HFF-Myc (cell line): ENCODE measurements around the gene MIS12.

Experiments
- DNase-seq: peaks from one replicate; pipeline ENCODE4 v3.0.0-alpha.2; 2011; ENCODE audit warnings: low read depth; ENCODE audit errors: extremely low read depth
- H3K4me3 ChIP-seq: replicated peaks from 2 replicates; pipeline ENCODE4 v1.5.1; 2011; ENCODE audit warnings: low read depth, mild to moderate bottlenecking, control low read depth, low read length
- TF ChIP-seq, protein P1 (sequence below): IDR thresholded peaks from 2 replicates; pipeline ENCODE4 v1.5.1; 2012; ENCODE audit warnings: mild to moderate bottlenecking, low read depth, low read length, control low read depth; ENCODE audit errors: missing control alignments

MIS12 gene

GRCh38 chr17:5531085-5531418, 44.7 kb downstream of the MIS12 start:
- no peak overlapping the region for H3K4me3 ChIP-seq
- no peak for DNase-seq
- TF ChIP-seq, protein P1, sequence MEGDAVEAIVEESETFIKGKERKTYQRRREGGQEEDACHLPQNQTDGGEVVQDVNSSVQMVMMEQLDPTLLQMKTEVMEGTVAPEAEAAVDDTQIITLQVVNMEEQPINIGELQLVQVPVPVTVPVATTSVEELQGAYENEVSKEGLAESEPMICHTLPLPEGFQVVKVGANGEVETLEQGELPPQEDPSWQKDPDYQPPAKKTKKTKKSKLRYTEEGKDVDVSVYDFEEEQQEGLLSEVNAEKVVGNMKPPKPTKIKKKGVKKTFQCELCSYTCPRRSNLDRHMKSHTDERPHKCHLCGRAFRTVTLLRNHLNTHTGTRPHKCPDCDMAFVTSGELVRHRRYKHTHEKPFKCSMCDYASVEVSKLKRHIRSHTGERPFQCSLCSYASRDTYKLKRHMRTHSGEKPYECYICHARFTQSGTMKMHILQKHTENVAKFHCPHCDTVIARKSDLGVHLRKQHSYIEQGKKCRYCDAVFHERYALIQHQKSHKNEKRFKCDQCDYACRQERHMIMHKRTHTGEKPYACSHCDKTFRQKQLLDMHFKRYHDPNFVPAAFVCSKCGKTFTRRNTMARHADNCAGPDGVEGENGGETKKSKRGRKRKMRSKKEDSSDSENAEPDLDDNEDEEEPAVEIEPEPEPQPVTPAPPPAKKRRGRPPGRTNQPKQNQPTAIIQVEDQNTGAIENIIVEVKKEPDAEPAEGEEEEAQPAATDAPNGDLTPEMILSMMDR, result no peak

GRCh38 chr17:5532581-5532980, 46.2 kb downstream of the MIS12 start:
- DNase-seq, result no peak
- TF ChIP-seq, protein P1, result no peak
- no peak overlapping the region for H3K4me3 ChIP-seq

DNA sequence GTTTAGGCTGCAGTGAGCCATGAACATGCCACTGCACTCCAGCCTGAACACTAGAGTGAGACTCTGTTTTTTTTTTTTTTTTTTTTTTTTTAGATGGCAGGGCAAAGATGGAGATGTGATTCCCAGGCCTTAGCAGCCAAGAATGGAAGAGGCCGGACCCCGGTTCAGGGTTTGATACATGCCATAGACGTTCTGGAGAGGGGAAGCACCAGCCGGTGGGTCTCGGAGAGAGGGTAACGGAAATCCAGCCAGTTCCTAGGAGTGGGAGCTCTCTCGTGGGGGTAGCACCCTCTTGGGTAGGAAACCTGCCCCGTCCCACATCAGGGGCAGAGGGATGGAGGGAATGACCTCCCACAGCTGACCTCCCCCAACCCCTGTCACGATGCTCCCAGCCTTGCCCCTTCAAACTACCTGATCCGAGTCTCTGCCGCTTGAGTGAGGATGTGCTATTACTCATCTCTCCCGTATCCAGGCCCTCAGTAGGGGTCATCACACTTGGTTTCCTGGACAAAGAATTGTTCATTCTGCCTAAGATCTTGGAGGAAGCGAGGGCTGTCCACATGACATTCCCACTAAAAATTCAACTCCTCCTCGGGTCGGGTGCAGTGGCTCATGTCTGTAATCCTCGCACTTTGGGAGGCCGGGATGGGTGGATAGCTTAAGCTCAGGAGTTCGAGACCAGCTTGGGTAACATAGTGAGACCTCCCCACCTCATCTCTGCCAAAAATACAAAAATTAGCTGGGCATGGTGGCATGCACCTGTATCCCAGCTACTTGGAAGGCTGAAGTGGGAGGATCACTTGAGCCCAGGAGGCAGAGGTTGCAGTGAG, 47.3 kb downstream of the MIS12 start:
- TF ChIP-seq, protein P1, result no peak
- DNase-seq, result no peak
- H3K4me3 ChIP-seq, result no peak overlapping the region

DNA sequence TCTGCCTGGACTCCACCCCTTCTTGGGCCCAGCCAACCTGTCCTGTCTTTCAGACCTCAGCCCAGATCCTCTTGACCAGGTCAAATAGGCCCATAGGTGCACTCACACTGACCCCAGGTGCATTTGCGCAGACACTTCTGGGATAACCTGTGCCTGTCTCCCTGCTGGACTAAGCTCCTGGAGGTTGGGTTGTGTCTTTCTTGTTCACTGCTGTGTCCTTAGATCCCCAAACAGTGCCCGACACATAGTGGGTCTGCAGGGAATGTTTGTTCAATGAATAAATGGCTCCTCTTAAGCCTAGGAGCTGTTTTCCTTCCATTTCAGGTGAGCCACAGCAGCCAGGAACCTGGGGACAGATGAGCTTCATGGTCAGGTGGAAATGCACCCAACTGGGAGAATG, 49.1 kb downstream of the MIS12 start:
- DNase-seq, result no peak
- H3K4me3 ChIP-seq, result no peak overlapping the region
- TF ChIP-seq, protein P1, result no peak

GRCh38 chr17:5536866-5537650, 50.7 kb downstream of the MIS12 start:
- DNase-seq, result no peak

GRCh38 chr17:5539286-5539685, 52.9 kb downstream of the MIS12 start:
- no peak overlapping the region for H3K4me3 ChIP-seq
- no peak for DNase-seq
- TF ChIP-seq, protein P1, result no peak

More at GRCh38 chr17:5536866-5537650, 50.7 kb downstream of the MIS12 start:
- TF ChIP-seq, protein P1, result no peak
- H3K4me3 ChIP-seq, result no peak overlapping the region
